ENCODE data around the gene EFR3B. TPM values are rescaled to one million over a fixed set of nuclear protein-coding genes. Genes with fewer than 3 reads are reported as not detected.

EFR3B gene
- total RNA-seq, 2 experiments from 2014 or later = not detected

DNA sequence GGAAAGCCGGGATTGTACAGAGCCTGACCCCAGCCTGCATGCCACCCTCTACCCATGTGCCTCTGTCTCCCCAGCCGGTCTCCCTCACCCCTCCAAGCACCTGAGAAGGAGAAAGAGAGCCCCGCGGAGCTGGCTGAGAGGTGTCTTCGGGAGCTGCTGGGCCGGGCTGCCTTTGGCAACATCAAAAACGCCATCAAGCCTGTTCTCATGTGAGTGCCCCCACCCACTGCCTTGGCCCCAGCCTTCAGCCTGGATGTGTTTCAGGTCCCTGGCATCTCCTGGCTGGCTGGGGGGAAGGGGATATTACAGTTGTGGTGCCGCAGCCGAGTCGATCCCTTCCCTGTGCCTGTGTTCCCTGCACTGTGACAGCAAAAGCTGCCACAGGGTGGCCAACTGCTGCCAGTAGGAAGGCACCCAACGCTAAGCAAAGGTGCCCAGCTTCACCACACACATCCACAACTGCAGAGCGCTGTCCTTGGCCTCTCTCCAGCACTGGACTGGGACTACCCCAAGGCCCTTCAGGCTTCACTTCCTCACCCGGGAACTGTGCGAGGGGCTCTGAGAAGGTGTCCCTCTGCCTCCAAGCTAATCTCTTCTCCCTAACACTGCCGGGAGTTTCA is 88.1 kb downstream of the EFR3B start:
- intact Hi-C loops (cut with micrococcal nuclease; ENCODE audit: unreplicated experiment) = loop anchor here (1.0 to 5.0 kb wide), 3 partner anchors 155 to 720 kb away; no protein-coding TSS in a partner anchor
- H3K4me2 ChIP-seq (ENCODE audit: low read length) = no peak overlapping the region
- H3K4me1 ChIP-seq (ENCODE audit: insufficient read depth, low read length, poor library complexity, severe bottlenecking) = peaks cover 3% of the 10 kb centered on the region
- no peaks in the 10 kb centered on the region for H3K36me3 ChIP-seq (ENCODE audit: insufficient read depth, low read length)
- H3K27ac ChIP-seq (ENCODE audit: low read depth, low read length, poor library complexity, severe bottlenecking) = no peak overlapping the region
- no peak overlapping the region for H2AFZ ChIP-seq (ENCODE audit: low read length)
- no peaks in the 10 kb centered on the region for H3K79me2 ChIP-seq (ENCODE audit: insufficient read depth, low read depth, low read length)
- ChIA-PET POLR2A (interaction anchor here (1.2 kb wide), 1 partner anchor 164 kb away, joined by 3 read pairs; no protein-coding TSS in a partner anchor), CTCF (ENCODE audit: unreplicated experiment) (interaction anchor here (0.9 to 1.2 kb wide), 3 partner anchors 154 to 303 kb away, joined by 3 to 7 read pairs (median 3); no protein-coding TSS in a partner anchor)
- H3K9me3 ChIP-seq (ENCODE audit: low read length) = no peaks in the 10 kb centered on the region
- TF ChIP-seq, protein P1, sequence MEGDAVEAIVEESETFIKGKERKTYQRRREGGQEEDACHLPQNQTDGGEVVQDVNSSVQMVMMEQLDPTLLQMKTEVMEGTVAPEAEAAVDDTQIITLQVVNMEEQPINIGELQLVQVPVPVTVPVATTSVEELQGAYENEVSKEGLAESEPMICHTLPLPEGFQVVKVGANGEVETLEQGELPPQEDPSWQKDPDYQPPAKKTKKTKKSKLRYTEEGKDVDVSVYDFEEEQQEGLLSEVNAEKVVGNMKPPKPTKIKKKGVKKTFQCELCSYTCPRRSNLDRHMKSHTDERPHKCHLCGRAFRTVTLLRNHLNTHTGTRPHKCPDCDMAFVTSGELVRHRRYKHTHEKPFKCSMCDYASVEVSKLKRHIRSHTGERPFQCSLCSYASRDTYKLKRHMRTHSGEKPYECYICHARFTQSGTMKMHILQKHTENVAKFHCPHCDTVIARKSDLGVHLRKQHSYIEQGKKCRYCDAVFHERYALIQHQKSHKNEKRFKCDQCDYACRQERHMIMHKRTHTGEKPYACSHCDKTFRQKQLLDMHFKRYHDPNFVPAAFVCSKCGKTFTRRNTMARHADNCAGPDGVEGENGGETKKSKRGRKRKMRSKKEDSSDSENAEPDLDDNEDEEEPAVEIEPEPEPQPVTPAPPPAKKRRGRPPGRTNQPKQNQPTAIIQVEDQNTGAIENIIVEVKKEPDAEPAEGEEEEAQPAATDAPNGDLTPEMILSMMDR (conservative IDR thresholded peaks at IDR 0.05; ENCODE audit: low read length) = 0 out of 2 replicates have a peak, but pooled peaks have one; percentile 5
- TF ChIP-seq EZH2phosphoT487 (IDR thresholded peaks at IDR 0.05; ENCODE audit: borderline replicate concordance, low read depth, low read length) = no peak
- no peak overlapping the region for H3K4me3 ChIP-seq (ENCODE audit: low read depth, low read length, poor library complexity, severe bottlenecking)
- H4K20me1 ChIP-seq (ENCODE audit: insufficient read depth, low read length) = no peaks in the 10 kb centered on the region
- no peak for DNase-seq (ENCODE audit: low spot score)
- no peaks in the 10 kb centered on the region for H3K9me2 ChIP-seq (ENCODE audit: insufficient read depth, low read length)
- no TSS peak for BruUV-seq (replicated peaks)

DNA sequence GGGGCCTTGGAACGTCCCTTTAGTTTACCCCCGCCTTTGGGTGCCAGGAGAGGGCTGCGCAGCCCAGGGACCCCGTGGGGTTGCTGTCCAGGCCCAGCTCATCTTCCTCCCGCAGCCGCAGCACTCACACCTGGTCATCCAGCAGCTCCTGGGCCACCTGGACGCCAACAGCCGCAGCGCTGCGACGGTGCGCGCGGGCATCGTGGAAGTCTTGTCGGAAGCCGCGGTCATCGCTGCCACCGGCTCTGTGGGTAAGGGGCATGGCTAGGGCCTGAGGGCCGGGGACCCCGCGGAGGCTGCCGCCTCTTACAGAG is 89.3 kb downstream of the EFR3B start:
- Histone ChIP-seq H3K4me1 (ENCODE audit: insufficient read depth, low read length, poor library complexity, severe bottlenecking) (peaks cover 3% of the 10 kb centered on the region), H4K20me1 (ENCODE audit: insufficient read depth, low read length) (no peaks in the 10 kb centered on the region), H3K79me2 (ENCODE audit: insufficient read depth, low read depth, low read length) (no peaks in the 10 kb centered on the region), H2AFZ (ENCODE audit: low read length) (no peak overlapping the region), H3K27ac (ENCODE audit: low read depth, low read length, poor library complexity, severe bottlenecking) (no peak overlapping the region), H3K9me2 (ENCODE audit: insufficient read depth, low read length) (no peaks in the 10 kb centered on the region), H3K36me3 (ENCODE audit: insufficient read depth, low read length) (no peaks in the 10 kb centered on the region), H3K4me2 (ENCODE audit: low read length) (no peak overlapping the region), H3K4me3 (ENCODE audit: low read depth, low read length, poor library complexity, severe bottlenecking) (no peak overlapping the region), H3K9me3 (ENCODE audit: low read length) (no peaks in the 10 kb centered on the region)
- DNase-seq (ENCODE audit: low spot score) = no peak
- no TSS peak for BruUV-seq (replicated peaks)
- ChIA-PET CTCF (ENCODE audit: unreplicated experiment) (no interaction called here), POLR2A (no interaction called here)
- TF ChIP-seq, protein P1 (conservative IDR thresholded peaks at IDR 0.05; ENCODE audit: low read length) = no peak
- no peak for TF ChIP-seq EZH2phosphoT487 (IDR thresholded peaks at IDR 0.05; ENCODE audit: borderline replicate concordance, low read depth, low read length)
- intact Hi-C loops (cut with micrococcal nuclease; ENCODE audit: unreplicated experiment) = no loop called here

DNA sequence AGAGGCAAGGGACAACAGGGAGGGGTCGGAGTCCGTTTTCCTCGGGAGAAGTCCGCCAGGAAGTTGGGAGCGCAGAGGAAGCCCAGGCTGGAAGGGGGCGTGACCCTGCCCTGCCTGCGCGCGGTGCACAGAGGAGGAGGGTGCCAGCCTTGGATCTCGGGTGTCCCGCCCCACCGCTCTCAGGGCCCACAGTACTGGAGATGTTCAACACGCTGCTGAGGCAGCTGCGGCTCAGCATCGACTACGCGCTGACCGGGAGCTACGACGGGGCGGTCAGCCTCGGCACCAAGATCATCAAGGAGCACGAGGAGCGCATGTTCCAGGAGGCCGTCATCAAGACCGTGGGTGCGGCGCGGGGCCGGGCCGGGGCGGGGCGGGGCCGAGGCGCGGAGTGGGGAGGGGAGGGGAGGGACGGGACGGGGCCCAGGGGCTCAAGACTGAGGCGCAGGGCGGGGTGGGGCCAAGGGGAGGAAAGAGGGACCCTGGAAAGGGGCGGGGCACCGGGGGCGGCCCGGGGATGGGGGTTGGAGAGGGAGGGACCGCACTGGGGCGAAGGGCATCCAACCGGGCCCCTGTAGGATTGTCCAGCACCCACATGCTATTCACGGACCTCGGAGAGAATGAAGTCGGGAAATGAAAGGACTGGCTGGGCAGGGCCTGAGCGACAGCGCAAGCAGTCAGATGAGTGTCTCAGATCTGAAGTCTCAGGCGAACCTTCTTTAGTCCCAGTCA is 89.9 kb downstream of the EFR3B start:
- DNase-seq (ENCODE audit: low spot score) = no peak
- Histone ChIP-seq H3K9me2 (ENCODE audit: insufficient read depth, low read length) (no peaks in the 10 kb centered on the region), H3K79me2 (ENCODE audit: insufficient read depth, low read depth, low read length) (no peaks in the 10 kb centered on the region), H3K9me3 (ENCODE audit: low read length) (no peaks in the 10 kb centered on the region), H3K4me1 (ENCODE audit: insufficient read depth, low read length, poor library complexity, severe bottlenecking) (peaks cover 3% of the 10 kb centered on the region), H3K36me3 (ENCODE audit: insufficient read depth, low read length) (no peaks in the 10 kb centered on the region), H3K4me3 (ENCODE audit: low read depth, low read length, poor library complexity, severe bottlenecking) (no peak overlapping the region), H2AFZ (ENCODE audit: low read length) (no peak overlapping the region), H3K27ac (ENCODE audit: low read depth, low read length, poor library complexity, severe bottlenecking) (no peak overlapping the region), H4K20me1 (ENCODE audit: insufficient read depth, low read length) (no peaks in the 10 kb centered on the region), H3K4me2 (ENCODE audit: low read length) (no peak overlapping the region)
- ChIA-PET POLR2A (no interaction called here), CTCF (ENCODE audit: unreplicated experiment) (no interaction called here)
- TF ChIP-seq EZH2phosphoT487 (IDR thresholded peaks at IDR 0.05; ENCODE audit: borderline replicate concordance, low read depth, low read length) = no peak
- TF ChIP-seq, protein P1 (conservative IDR thresholded peaks at IDR 0.05; ENCODE audit: low read length) = no peak
- no TSS peak for BruUV-seq (replicated peaks)
- intact Hi-C loops (cut with micrococcal nuclease; ENCODE audit: unreplicated experiment) = no loop called here

Data from OCI-LY7 (cell line).